ENCODE data around the gene WDCP.
"Not testable (repeated sequence)": the region's sequence is repeated elsewhere in the genome, so short reads cannot be mapped to it uniquely, and the experiment has no call there.

WDCP gene

GRCh38 chr2:24073816-24074215 lies 26.6 kb upstream of the WDCP start:
- no peak overlapping the region for H3K4me3 ChIP-seq (ENCODE audit: low read depth, low read length)
- DNase-seq (ENCODE audit: low read depth) = no peak

DNA sequence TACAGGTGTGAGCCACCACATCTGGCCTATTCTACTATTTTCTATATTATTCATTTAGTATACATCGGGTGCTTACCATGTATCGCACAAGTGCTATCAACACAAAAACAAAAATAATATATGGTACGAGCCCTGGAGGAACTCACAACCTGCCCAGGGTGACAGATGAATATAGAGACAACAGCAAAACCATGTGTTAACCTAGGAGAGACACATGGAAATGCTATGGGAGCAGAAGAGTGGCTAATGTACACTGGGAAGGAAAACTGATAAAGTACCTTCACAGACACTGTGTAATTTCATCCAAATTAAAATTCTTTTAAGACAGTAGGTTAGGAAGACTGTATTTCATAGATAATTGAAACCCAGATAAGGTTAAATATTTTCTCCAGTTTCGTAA lies 25.1 kb upstream of the WDCP start:
- DNase-seq (ENCODE audit: low read depth) = no peak
- no peak overlapping the region for H3K4me3 ChIP-seq (ENCODE audit: low read depth, low read length)

DNA sequence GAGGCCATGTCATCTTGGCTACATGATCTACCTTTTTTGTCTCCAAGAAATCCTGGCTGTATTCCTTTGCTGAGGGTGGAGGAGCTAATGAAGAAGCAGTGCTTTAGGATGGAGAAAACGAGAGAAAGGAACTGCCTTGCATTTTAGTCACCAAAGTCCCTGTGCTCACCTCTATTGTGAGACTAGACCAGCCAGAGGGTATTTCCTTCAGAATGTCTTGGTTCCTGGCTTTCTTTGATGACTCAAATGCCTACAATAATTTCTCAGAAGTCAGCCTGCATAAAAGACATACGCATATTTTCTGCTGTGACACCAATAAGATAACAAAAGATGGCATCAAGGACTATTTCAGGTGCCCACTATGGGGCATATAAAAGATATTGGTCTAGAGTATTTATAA lies 18.1 kb upstream of the WDCP start:
- no peak for DNase-seq (ENCODE audit: low read depth)
- no peak overlapping the region for H3K4me3 ChIP-seq (ENCODE audit: low read depth, low read length)

DNA sequence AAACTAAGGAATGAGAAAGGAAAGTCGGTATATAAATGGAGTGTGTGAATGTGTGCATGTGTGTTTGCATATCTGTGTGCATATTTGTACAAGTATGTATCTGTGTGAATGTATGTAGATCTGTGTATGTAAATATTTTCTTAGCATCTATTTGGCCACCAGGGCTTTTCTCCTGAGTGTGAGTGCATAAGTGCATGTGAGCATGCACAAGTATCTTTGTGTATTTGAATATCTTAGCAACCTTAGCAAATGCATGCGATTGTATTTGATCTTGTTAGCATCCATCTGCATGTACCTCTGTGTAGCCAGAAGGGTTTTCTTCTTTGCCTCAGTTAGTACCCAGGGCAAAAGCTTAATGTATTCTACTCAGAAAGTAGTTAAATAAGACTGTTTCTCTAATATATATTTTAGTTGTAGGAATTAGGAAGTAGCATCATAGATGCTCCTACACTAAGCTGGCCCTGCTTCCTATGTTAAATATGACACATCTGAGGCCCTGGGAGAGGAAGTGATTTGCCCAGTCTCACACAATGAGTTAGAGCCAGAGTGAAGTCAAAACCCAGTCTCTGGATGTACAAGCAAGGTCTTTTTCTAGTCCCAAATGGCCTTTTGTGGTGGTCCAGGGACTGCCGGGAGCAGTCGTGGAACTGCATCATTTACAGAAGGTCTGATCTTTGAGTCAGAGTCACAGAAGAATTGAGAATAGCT lies 11.5 kb upstream of the WDCP start:
- no peak for DNase-seq (ENCODE audit: low read depth)
- H3K4me3 ChIP-seq (ENCODE audit: low read depth, low read length) = no peak overlapping the region

- no peak for DNase-seq (ENCODE audit: low read depth)
- H3K4me3 ChIP-seq (ENCODE audit: low read depth, low read length) = no peak overlapping the region
Observed at GRCh38 chr2:24055750-24056149, 8.6 kb upstream of the WDCP start.

GRCh38 chr2:24054366-24055010 lies 7.3 kb upstream of the WDCP start:
- no peak overlapping the region for H3K4me3 ChIP-seq (ENCODE audit: low read depth, low read length)
- no peak for DNase-seq (ENCODE audit: low read depth)

GRCh38 chr2:24052951-24053350 lies 5.8 kb upstream of the WDCP start:
- H3K4me3 ChIP-seq (ENCODE audit: low read depth, low read length) = no peak overlapping the region
- DNase-seq (ENCODE audit: low read depth) = no peak

GRCh38 chr2:24051833-24052232 lies 4.6 kb upstream of the WDCP start:
- no peak overlapping the region for H3K4me3 ChIP-seq (ENCODE audit: low read depth, low read length)
- DNase-seq (ENCODE audit: low read depth) = no peak

- peak overlapping the region; percentile 69 for H3K4me3 ChIP-seq (ENCODE audit: low read depth, low read length)
- DNase-seq (ENCODE audit: low read depth) = no peak
Observed at GRCh38 chr2:24050041-24050979, 3.1 kb upstream of the WDCP start.

DNA sequence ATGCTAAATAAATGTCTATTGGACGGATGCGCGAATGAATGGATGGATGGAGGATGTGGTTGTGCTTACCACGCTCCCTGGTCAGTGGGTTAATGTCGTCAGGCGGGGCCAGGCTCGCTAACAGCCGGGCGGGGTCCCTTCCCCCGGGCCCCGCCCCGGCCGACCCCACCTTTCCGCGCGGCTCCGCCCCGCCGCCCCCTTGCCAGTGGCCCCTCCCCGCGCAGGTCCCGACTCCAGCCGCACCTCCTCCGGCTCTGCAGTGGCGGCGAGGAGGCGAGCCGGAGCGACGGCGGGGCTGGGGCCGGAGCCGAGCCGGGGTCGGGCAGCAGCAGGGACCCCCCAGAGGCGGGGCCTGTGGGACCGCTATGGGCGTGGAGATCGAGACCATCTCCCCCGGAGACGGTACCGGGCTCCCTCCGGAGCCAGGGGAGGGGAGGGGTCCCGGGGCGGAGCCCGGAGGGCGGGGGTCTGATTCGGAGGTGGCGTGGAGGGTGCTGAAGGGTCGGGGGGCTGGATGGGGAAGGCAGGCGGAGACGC lies 2.4 kb upstream of the WDCP start, which contains the start of gene FKBP1B:
Gene FKBP1B (plus strand): TSS at position 257 of the 537 bp plus-strand sequence. CDS start 109 bp downstream, at position 366.
- peak within 1 kb of the TSS; percentile 69 for H3K4me3 ChIP-seq (ENCODE audit: low read depth, low read length)
- no peak for DNase-seq (ENCODE audit: low read depth)

- H3K4me3 ChIP-seq (ENCODE audit: low read depth, low read length) = peak overlapping the region; percentile 69
- DNase-seq (ENCODE audit: low read depth) = no peak
Observed at GRCh38 chr2:24048769-24049484, 1.7 kb upstream of the WDCP start.

DNA sequence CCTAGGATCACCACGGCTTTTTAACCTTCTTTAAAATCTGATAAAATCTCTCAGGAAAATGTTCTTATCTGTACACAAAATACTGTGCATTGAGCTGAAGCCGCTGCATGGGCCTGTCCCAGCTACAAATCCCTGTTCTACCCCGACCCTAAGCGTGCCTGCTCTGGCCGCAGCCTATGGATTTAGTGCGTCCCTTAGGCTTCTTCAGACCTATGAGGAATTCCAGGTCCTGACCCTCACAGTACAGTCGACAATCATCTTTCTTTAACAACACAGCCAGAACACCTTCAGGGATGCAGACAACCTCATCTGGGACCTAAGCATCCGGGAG lies 477 bp upstream of the WDCP start:
- DNase-seq (ENCODE audit: low read depth) = no peak
- no peak overlapping the region for H3K4me3 ChIP-seq (ENCODE audit: low read depth, low read length)

DNA sequence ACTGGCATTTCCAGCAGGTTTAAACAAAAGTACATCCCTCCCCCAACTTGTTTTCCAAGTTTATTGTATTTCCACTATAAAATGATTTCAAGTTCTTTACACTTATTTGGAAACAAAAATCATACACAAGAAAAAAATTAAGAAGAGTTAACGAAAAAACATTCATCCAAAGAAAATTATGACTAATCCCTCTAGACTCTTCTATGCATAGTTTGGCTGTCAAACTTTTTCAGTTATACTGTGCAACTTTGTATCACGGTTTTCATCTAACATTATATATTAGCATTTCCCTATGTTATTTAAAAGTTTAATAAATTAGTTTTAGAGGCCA lies 627 bp downstream of the WDCP start:
- no peak for DNase-seq (ENCODE audit: low read depth)
- peak overlapping the region; percentile 90 for H3K4me3 ChIP-seq (ENCODE audit: low read depth, low read length)

DNA sequence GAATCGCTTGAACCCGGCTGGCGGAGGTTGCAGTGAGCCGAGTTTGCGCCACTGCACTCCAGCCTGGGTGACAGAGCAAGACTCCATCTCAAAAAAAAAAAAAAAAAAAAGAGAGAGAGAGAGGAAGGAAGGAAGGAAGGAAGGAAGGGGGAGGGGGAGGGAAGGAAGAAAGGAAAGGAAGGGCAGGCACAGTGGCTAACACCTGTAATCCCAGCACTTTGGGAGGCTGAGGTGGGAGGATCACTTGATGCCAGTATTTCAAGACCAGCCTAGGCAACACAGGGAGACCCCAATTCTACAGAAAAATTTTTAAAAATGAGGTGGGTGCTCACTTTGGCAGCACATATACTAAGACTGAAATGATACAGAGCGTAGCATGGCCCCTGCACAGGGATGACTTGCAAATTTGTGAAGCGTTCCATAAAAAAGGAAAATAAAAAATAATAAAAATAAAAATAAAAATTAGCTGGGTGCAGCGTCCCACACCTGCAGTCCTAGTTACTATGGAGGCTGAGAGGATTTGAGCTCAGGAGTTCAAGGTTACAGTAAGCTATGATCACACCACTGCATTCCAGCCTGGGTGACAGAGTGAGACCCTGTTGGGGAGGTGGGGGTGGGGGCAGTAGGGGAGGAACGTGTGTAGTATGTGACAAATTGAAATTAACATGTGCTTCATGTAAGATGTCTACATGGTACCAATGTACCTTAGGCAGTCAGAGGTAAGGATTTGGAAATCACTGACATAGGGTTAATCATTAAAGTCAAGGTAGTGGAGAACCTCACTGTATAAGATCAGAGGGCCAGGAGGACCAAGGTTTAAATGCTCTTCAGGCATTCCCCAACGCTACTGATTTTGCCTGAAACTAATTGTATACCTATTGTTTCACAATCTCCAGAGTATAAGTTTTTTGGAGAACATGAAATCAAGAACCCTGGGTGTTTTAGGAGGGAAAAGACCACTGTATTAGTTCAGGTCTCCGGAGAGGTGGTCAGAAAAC lies 1.4 kb downstream of the WDCP start:
- no peak for DNase-seq (ENCODE audit: low read depth)
- H3K4me3 ChIP-seq (ENCODE audit: low read depth, low read length) = peak overlapping the region; percentile 90

- not testable (repeated sequence) for H3K4me3 ChIP-seq (ENCODE audit: low read depth, low read length); DNase-seq (ENCODE audit: low read depth)
Observed at GRCh38 chr2:24043133-24043532, 4.1 kb downstream of the WDCP start.

DNA sequence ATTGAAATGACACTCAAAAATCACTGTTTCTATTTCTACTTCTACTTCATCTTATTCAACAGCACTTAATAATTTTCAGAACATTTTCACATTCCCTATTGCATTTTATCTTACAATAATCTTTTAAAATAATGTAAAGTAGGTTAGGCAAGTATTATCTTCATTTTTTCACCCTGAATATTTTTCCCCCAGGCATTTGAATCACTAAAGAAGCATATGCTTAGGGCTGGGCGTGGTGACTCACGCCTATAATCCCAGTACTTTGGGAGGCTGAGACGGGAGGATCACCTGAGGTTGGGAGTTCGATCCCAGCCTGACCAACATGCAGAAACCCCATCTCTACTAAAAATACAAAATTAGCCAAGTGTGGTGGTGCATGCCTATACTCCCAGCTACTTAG lies 6.7 kb downstream of the WDCP start:
- no peak overlapping the region for H3K4me3 ChIP-seq (ENCODE audit: low read depth, low read length)
- no peak for DNase-seq (ENCODE audit: low read depth)

DNA sequence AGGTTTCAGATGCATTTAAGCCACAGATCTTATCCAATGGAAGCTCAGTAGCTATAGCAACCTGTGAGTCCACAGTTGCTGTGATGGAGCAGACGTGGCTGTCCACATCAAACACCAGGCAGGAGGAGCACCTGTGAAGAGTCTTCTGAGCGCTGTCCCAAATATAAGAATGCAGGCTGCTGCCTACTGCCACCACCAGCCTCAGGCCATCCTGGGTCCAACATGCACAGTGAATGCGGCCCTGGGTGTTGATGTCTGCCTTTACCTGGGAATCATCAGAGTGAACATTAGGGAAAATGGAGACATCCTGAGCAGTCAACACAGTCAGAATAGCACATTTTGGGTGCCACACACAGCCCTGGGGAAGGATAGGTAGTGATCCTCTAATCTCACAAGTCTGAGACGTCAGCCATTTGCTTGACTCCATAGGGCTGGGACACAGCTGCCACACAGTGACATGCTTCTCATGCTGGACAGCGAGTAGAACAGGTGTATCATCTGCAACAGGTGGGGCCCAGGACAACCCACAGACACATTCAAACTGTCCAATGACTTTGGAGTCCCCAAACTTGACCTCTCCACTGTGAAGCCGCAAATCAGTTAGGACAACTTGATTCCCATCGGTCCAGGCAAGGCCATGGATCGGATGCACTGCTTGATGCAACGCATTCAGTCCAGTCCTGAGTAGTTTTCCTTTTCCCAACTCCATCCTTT lies 8.2 kb downstream of the WDCP start:
- H3K4me3 ChIP-seq (ENCODE audit: low read depth, low read length) = no peak overlapping the region
- no peak for DNase-seq (ENCODE audit: low read depth)

- DNase-seq (ENCODE audit: low read depth) = no peak
- no peak overlapping the region for H3K4me3 ChIP-seq (ENCODE audit: low read depth, low read length)
Observed at GRCh38 chr2:24026233-24026632, 21.0 kb downstream of the WDCP start.
